Natural killer cell (primary cell): ENCODE measurements around the gene MYL5. TPM values are rescaled to one million over a fixed set of nuclear protein-coding genes. Genes with fewer than 3 reads are reported as not detected.
"Not testable (repeated sequence)": the region's sequence is repeated elsewhere in the genome, so short reads cannot be mapped to it uniquely, and the experiment has no call there.

Source experiments
- ATAC-seq, 3 donors: fragments of 150-1000 bp in 2 of 3; fragments of 200-7000 bp in 1 of 3; cut with Tn5 transposase; 1 replicate in 1 of 3; 2 replicates in 2 of 3; pipeline ENCODE4 v1.10.0; 2021; ENCODE audit warnings: mild to moderate bottlenecking in 2 of 3, moderate library complexity in 2 of 3
- DNase-seq, 2 donors: peaks; one replicate each; pipeline versions ENCODE4 v3.0.0 to v3.0.0-alpha.2; 2013 to 2021; ENCODE audit warnings: mixed read lengths in 1 of 2
- H3K27ac ChIP-seq: one replicate; pipeline ENCODE4 v1.5.1; 2013; ENCODE audit warnings: mild to moderate bottlenecking, low read length
- H3K27me3 ChIP-seq: one replicate; pipeline ENCODE4 v1.6.1; 2013; ENCODE audit warnings: low read length; ENCODE audit not compliant: control insufficient read depth, insufficient read depth
- H3K36me3 ChIP-seq: one replicate; pipeline ENCODE4 v1.6.1; 2013; ENCODE audit warnings: low read length; ENCODE audit not compliant: control insufficient read depth, insufficient read depth
- H3K4me1 ChIP-seq: one replicate; pipeline ENCODE4 v1.6.1; 2013; ENCODE audit warnings: low read length; ENCODE audit not compliant: control insufficient read depth, insufficient read depth
- H3K4me3 ChIP-seq: one replicate; pipeline ENCODE4 v1.5.1; 2013; ENCODE audit warnings: low read length
- H3K9me3 ChIP-seq: one replicate; pipeline ENCODE4 v1.6.1; 2013; ENCODE audit warnings: low read length; ENCODE audit not compliant: control insufficient read depth, insufficient read depth
- H3K27ac Mint-ChIP-seq, 2 donors: one replicate each; pipeline ENCODE4 v1.8.0; 2022; ENCODE audit warnings: mild to moderate bottlenecking in 2 of 2, mixed read lengths in 2 of 2, moderate library complexity in 1 of 2
- H3K27me3 Mint-ChIP-seq, 2 donors: one replicate each; pipeline ENCODE4 v1.8.0; 2022; ENCODE audit warnings: low read depth in 2 of 2, mixed read lengths in 2 of 2
- H3K36me3 Mint-ChIP-seq: one replicate; pipeline ENCODE4 v1.8.0; 2022; ENCODE audit warnings: mixed read lengths
- H3K4me1 Mint-ChIP-seq, 2 donors: one replicate each; pipeline ENCODE4 v1.8.0; 2022; ENCODE audit warnings: mixed read lengths in 2 of 2
- H3K4me3 Mint-ChIP-seq: one replicate; pipeline ENCODE4 v1.8.0; 2022; ENCODE audit warnings: mild to moderate bottlenecking, moderate library complexity, mixed read lengths
- H3K9me3 Mint-ChIP-seq, 2 donors: one replicate each; pipeline ENCODE4 v1.8.0; 2022; ENCODE audit warnings: mixed read lengths in 2 of 2
- WGBS: methylation state at CpG from one replicate; pipeline ENCODE4 v1.1.7; 2013; ENCODE audit warnings: missing lambda C conversion rate; ENCODE audit not compliant: insufficient coverage; 5-methylcytosine and 5-hydroxymethylcytosine counted together
- intact Hi-C: fragments of 100-400 bp; cut with micrococcal nuclease; formaldehyde crosslinking; loops from one replicate; pipeline ENCODE4 v1.14.2; 2022
- total RNA-seq, 4 donors: library from RNA; stranded (reverse); fragments of 120-200 nt in 1 of 4; gene quantifications; one replicate each; pipeline versions ENCODE4 v1.2.3 to v1.2.4, GENCODE V29; 2013 to 2022
- TF ChIP-seq, protein P1 (sequence below): fragments of 200-600 bp; IDR thresholded peaks from one replicate; pipeline ENCODE4 v1.8.0; 2022; ENCODE audit warnings: antibody characterized with exemption

MYL5 gene
- total RNA-seq, 3 donors from 2014 or later (not counting 1 experiment from before 2014, with no cell fraction given), result 23.4 to 39.5 (median 30.1) TPM

DNA sequence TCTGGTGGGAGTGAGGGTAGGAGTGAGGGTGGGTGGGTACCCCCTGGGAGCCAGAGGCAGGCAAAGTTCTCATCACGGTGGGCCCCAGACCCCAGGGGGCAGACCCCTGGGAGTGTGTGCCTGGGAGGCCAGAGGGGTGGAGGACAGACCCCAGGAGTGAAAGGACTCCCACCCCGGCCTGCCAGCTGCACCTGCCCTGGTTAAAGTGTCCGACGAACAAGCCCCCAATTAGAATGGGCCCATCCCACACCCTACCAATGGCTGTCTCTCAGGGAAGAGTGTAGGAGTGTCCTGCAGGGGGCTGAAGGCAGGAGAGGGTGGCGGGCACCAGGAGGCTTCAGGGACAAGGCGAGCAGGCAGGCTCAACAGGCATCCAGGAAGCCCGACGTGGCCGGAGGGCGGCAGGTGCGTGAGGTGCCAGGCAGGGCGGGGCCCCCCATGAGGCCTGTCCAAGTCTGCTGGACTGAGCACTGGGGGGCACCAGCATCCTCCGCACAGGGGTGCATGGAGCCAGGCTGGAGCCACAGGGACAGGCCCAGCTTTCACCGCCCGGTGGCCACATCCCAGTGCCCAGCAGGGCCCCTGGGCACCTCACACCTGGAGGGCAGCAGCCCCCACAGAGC, 40.3 kb upstream of the MYL5 start:
- no peaks in the 10 kb centered on the region for H3K27me3 ChIP-seq
- ATAC-seq (no peak), DNase-seq (no peak)
- no peak overlapping the region for H3K27ac ChIP-seq
- Mint-ChIP-seq H3K27ac (no peak overlapping the region), H3K36me3 (no peaks in the 10 kb centered on the region), H3K4me3 (no peak overlapping the region), H3K27me3 (peaks cover 0 to 2% of the 10 kb centered on the region in 2 donors), H3K4me1 (no peaks in the 10 kb centered on the region), H3K9me3 (peaks cover 0 to 2% of the 10 kb centered on the region in 2 donors)
- no peaks in the 10 kb centered on the region for H3K9me3 ChIP-seq
- TF ChIP-seq, protein P1, sequence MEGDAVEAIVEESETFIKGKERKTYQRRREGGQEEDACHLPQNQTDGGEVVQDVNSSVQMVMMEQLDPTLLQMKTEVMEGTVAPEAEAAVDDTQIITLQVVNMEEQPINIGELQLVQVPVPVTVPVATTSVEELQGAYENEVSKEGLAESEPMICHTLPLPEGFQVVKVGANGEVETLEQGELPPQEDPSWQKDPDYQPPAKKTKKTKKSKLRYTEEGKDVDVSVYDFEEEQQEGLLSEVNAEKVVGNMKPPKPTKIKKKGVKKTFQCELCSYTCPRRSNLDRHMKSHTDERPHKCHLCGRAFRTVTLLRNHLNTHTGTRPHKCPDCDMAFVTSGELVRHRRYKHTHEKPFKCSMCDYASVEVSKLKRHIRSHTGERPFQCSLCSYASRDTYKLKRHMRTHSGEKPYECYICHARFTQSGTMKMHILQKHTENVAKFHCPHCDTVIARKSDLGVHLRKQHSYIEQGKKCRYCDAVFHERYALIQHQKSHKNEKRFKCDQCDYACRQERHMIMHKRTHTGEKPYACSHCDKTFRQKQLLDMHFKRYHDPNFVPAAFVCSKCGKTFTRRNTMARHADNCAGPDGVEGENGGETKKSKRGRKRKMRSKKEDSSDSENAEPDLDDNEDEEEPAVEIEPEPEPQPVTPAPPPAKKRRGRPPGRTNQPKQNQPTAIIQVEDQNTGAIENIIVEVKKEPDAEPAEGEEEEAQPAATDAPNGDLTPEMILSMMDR, result no peak
- no peaks in the 10 kb centered on the region for H3K36me3 ChIP-seq
- no peaks in the 10 kb centered on the region for H3K4me1 ChIP-seq
- intact Hi-C loops, result no loop called here
- WGBS, result 88% methylated on average over 13 of the region's 15 CpGs
- H3K4me3 ChIP-seq, result no peak overlapping the region

DNA sequence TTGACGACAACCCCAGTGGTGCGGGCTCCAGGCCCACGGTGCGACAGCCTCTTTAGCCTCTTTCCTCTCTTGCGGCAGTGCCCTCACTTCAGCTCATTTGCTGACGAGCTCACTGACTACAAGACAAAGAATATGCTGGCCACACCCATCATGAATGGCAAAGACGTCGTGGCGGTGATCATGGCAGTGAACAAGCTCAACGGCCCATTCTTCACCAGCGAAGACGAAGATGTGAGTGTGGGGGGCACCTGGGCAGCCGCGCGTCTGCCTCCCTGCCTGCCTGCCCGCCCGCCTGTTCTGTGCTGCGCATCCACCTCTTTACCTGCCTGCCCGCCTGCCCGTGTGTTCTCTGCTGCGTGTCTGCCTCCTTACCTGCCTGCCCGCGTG, 39.8 kb upstream of the MYL5 start:
- H3K27ac Mint-ChIP-seq, result no peak overlapping the region
- no peak overlapping the region for H3K4me3 Mint-ChIP-seq
- no peak overlapping the region for H3K4me3 ChIP-seq
- H3K4me1 Mint-ChIP-seq, result no peaks in the 10 kb centered on the region
- H3K27ac ChIP-seq, result no peak overlapping the region
- no peaks in the 10 kb centered on the region for H3K4me1 ChIP-seq
- no peaks in the 10 kb centered on the region for H3K27me3 ChIP-seq
- H3K9me3 Mint-ChIP-seq, result peaks cover 0 to 2% of the 10 kb centered on the region in 2 donors
- H3K27me3 Mint-ChIP-seq, result peaks cover 0 to 5% of the 10 kb centered on the region in 2 donors
- intact Hi-C loops, result no loop called here
- ATAC-seq, result no peak
- WGBS, result 84% methylated on average over 23 of the region's 23 CpGs
- no peak for DNase-seq
- H3K36me3 Mint-ChIP-seq, result no peaks in the 10 kb centered on the region
- H3K36me3 ChIP-seq, result no peaks in the 10 kb centered on the region
- H3K9me3 ChIP-seq, result no peaks in the 10 kb centered on the region
- TF ChIP-seq, protein P1, result no peak

DNA sequence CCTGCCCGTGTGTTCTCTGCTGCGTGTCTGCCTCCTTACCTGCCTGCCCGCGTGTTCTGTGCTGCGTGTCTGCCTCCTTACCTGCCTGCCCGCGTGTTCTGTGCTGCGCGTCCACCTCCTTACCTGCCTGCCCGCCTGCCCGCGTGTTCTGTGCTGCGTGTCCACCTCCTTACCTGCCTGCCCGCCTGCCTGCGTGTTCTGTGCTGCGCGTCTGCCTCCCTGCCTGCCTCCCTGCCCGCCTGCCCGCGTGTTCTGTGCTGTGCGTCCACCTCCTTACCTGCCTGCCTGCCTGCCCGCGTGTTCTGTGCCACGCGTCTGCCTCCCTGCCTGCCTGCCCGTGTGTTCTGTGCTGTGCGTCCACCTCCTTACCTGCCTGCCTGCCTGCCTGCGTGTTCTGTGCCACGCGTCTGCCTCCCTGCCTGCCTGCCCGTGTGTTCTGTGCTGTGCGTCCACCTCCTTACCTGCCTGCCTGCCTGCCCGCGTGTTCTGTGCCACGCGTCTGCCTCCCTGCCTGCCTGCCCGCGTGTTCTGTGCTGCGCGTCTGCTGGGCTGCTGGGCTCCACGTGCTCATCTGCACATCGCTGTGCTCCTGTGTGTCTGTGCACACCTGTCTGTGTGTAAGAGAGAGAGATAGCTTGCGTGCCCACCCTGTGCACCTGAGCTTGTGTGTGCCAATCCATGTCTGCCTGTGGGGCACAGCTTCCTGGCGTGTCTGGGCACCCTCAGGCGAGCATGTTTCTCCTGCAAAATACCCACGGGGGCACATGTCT, 39.1 kb upstream of the MYL5 start:
- H3K27ac ChIP-seq, H3K27me3 ChIP-seq, H3K4me1 Mint-ChIP-seq, ATAC-seq, H3K27me3 Mint-ChIP-seq, H3K4me1 ChIP-seq, H3K4me3 Mint-ChIP-seq, H3K4me3 ChIP-seq, intact Hi-C loops, H3K36me3 Mint-ChIP-seq, H3K27ac Mint-ChIP-seq, DNase-seq, H3K9me3 Mint-ChIP-seq, H3K9me3 ChIP-seq, H3K36me3 ChIP-seq: not testable (repeated sequence)
- 92% methylated on average over 46 of the region's 46 CpGs for WGBS

DNA sequence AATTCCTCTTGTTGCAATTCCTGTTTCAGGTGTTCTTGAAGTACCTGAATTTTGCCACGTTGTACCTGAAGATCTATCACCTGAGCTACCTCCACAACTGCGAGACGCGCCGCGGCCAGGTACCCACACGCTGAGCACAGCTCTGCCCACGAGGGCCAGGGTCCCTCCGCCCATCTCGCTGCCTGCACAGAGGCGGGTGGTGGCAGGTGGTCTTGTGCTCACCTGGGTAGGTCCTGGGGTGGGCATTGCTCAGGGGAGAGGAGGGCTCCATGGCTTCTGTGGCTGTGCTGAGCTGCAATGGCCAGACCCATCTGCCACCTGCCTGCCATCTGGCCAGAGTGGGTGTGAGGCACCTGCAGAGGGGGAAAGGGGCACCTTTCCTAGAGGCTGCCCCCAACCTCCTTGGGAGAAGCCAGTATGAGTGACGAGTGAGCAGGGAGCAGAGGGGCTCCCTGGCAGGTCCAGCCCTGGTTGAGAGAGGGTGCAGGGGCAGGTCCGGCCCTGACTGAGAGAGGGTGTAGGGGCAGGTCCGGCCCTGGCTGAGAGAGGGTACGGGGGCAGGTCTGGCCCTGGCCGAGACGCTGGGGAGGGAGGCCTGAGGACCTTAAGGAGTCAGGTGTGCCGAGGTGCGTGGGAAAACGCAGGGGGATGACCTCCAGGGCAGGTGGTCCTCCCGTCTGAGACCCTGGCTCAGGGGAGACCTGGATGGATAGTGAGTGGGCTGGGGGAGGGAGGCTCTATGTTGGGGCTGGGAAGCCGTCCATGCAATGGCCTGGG, 38.3 kb upstream of the MYL5 start:
- Histone ChIP-seq H3K27ac (no peak overlapping the region), H3K4me3 (no peak overlapping the region), H3K9me3 (no peaks in the 10 kb centered on the region), H3K27me3 (no peaks in the 10 kb centered on the region), H3K4me1 (no peaks in the 10 kb centered on the region), H3K36me3 (no peaks in the 10 kb centered on the region)
- no peaks in the 10 kb centered on the region for H3K4me1 Mint-ChIP-seq
- no peak overlapping the region for H3K4me3 Mint-ChIP-seq
- H3K27me3 Mint-ChIP-seq, result peaks cover 3 to 8% of the 10 kb centered on the region in 2 donors
- H3K9me3 Mint-ChIP-seq, result peaks cover 0 to 2% of the 10 kb centered on the region in 2 donors
- H3K36me3 Mint-ChIP-seq, result no peaks in the 10 kb centered on the region
- no peak overlapping the region for H3K27ac Mint-ChIP-seq
- no peak for ATAC-seq
- TF ChIP-seq, protein P1, result no peak
- 87% methylated on average over 22 of the region's 22 CpGs for WGBS
- DNase-seq, result no peak
- intact Hi-C loops, result no loop called here
